ENCODE data around the gene DNAJC10.
A peak's percentile ranks its signal among the peaks of the same experiment; 100 is the strongest.

DNAJC10 gene

GRCh38 chr2:182816866-182817265 is 100.8 kb downstream of the DNAJC10 start:
- no peak for FAIRE-seq
- TF ChIP-seq, protein P1, sequence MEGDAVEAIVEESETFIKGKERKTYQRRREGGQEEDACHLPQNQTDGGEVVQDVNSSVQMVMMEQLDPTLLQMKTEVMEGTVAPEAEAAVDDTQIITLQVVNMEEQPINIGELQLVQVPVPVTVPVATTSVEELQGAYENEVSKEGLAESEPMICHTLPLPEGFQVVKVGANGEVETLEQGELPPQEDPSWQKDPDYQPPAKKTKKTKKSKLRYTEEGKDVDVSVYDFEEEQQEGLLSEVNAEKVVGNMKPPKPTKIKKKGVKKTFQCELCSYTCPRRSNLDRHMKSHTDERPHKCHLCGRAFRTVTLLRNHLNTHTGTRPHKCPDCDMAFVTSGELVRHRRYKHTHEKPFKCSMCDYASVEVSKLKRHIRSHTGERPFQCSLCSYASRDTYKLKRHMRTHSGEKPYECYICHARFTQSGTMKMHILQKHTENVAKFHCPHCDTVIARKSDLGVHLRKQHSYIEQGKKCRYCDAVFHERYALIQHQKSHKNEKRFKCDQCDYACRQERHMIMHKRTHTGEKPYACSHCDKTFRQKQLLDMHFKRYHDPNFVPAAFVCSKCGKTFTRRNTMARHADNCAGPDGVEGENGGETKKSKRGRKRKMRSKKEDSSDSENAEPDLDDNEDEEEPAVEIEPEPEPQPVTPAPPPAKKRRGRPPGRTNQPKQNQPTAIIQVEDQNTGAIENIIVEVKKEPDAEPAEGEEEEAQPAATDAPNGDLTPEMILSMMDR (IDR thresholded peaks at IDR 0.05; ENCODE audit: insufficient read depth, missing control alignments) = no peak
- DNase-seq (ENCODE audit: insufficient read length, low spot score) = no peak

GRCh38 chr2:182817558-182817957 is 101.5 kb downstream of the DNAJC10 start:
- TF ChIP-seq, protein P1 (IDR thresholded peaks at IDR 0.05; ENCODE audit: insufficient read depth, missing control alignments) = no peak

DNA sequence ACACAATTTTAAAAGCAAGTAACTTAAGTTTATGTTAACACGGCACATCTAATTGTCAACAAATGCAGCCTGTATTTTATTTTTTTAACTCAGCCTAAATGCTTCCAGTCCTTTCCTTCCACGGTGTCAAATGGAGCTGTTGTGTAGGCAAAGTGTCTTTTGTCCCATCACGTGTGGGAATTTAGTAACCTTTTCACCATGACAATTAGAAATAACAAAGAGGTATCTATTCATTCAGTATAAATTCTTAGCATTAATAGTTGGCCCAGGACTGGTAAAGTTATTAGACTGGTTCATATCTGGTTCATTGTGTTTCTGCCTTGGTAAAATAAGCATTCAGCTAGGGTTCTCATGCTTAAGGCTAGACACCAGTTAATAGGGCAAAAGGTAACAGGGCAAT is 102.4 kb downstream of the DNAJC10 start:
- TF ChIP-seq, protein P1 (IDR thresholded peaks at IDR 0.05; ENCODE audit: insufficient read depth, missing control alignments) = no peak
- DNase-seq (ENCODE audit: insufficient read length, low spot score) = no peak
- no peak for FAIRE-seq

More at GRCh38 chr2:182817558-182817957, 101.5 kb downstream of the DNAJC10 start:
- FAIRE-seq = peak; percentile 21
- no peak for DNase-seq (ENCODE audit: insufficient read length, low spot score)

DNA sequence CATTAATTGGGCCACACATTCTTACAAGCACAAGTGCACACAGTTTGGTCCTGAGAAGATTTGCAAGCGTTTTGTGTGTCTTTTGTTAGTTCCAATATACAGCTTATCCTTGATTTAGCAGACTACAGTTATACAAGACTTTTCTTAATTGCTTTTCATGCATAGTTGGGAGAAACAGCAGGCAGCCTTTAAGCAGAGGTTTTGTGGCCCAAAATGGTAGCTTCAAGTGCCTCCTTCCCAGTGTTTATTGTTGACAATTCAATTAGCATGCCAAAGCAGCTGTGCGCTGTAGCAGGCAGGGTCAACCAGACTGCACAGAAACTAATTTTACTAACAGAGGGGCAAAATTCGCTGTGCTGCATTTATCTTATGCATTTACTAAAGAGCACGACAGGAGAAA is 102.9 kb downstream of the DNAJC10 start:
- FAIRE-seq (no peak), DNase-seq (ENCODE audit: insufficient read length, low spot score) (no peak)
- TF ChIP-seq, protein P1 (IDR thresholded peaks at IDR 0.05; ENCODE audit: insufficient read depth, missing control alignments) = no peak

DNA sequence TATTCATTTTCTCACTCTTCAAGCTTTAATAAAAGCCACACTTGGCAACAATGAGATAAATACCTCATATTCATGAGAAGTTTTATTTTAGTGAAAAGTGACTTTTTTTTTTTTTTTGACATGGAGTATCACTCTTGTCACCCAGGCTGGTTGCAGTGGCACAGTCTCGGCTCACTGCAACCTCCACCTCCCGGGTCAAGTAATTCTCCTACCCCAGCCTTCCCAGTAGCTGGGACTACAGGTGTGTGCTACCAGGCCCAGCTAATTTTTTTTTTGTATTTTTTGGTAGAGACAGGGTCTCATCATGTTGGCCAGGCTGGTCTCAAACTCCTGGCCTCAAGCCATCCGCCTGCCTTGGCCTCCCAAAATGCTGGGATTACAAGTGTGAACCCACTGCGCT is 103.4 kb downstream of the DNAJC10 start:
- FAIRE-seq = no peak
- DNase-seq (ENCODE audit: insufficient read length, low spot score) = no peak
- TF ChIP-seq, protein P1 (IDR thresholded peaks at IDR 0.05; ENCODE audit: insufficient read depth, missing control alignments) = no peak

DNA sequence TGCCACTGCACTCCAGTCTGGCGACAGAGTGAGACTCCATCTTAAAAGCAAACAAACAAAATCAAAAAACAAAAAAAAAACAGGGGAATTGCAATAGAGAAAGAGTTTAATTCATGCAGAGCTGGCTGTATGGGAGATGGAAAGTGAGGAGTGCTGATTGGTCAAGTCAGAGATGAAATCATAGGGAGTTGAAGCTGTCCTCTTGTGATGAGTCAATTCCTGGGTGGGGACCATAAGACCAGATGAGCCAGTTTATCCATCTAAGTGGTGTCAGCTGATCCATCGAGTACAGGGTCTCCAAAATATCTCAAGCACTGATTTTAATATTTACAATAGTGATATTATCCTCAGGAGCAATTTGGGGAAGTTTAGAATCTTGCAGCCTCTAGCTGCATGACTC is 105.1 kb downstream of the DNAJC10 start:
- FAIRE-seq (no peak), DNase-seq (ENCODE audit: insufficient read length, low spot score) (no peak)
- TF ChIP-seq, protein P1 (IDR thresholded peaks at IDR 0.05; ENCODE audit: insufficient read depth, missing control alignments) = no peak

- DNase-seq (ENCODE audit: insufficient read length, low spot score) = no peak
- TF ChIP-seq, protein P1 (IDR thresholded peaks at IDR 0.05; ENCODE audit: insufficient read depth, missing control alignments) = no peak
- FAIRE-seq = no peak
Observed at GRCh38 chr2:182822733-182823132, 106.7 kb downstream of the DNAJC10 start.
